OCI-LY7 (cell line): ENCODE results near the gene ZNF599. TPM values are rescaled to one million over a fixed set of nuclear protein-coding genes. Genes with fewer than 3 reads are reported as not detected.

Experiments
- Bru-seq: library from RNA; stranded (reverse); fragments of 400-500 nt; gene quantifications from one replicate; lab custom pipeline; 2021; lab: Mats Ljungman, UMichigan
- BruChase-seq, 2 experiments: library from RNA; stranded (reverse); fragments of 400-500 nt; gene quantifications; one replicate each; lab custom pipeline; 2021; lab: Mats Ljungman, UMichigan
- BruUV-seq: library from RNA; stranded (reverse); fragments of 400-500 nt; replicated peaks from 2 replicates; lab custom pipeline; 2021; lab: Mats Ljungman, UMichigan
- CTCF ChIA-PET: fragments of 300-600 bp; sonication (Branson Sonifier 250); formaldehyde crosslinking; loops from one replicate; lab custom pipeline; 2022; ENCODE audit warnings: antibody characterized with exemption; ENCODE audit not compliant: unreplicated experiment; lab: Charles Lee
- POLR2A ChIA-PET: fragments of 300-600 bp; sonication (Branson Sonifier 250); formaldehyde crosslinking; loops from one replicate; lab custom pipeline; 2022; ENCODE audit warnings: antibody characterized with exemption; lab: Charles Lee
- DNase-seq: peaks from one replicate; pipeline ENCODE4 v3.0.0-alpha.2; 2015; ENCODE audit warnings: low spot score
- H2AFZ ChIP-seq: fragments of 200-600 bp; sonication (generic), shearing (Covaris generic); 2 replicates; pipeline ENCODE4 v1.6.1; 2014; ENCODE audit warnings: mild to moderate bottlenecking, antibody characterized with exemption, low read length, moderate library complexity
- H3K27ac ChIP-seq: fragments of 200-600 bp; sonication (generic); 2 replicates; pipeline ENCODE4 v1.5.1; 2014; ENCODE audit warnings: mixed run types, low read depth, mild to moderate bottlenecking, moderate library complexity, low read length, inconsistent platforms; ENCODE audit not compliant: poor library complexity, severe bottlenecking
- H3K36me3 ChIP-seq: fragments of 200-600 bp; sonication (generic); 2 replicates; pipeline ENCODE4 v1.6.1; 2014; ENCODE audit warnings: mild to moderate bottlenecking, antibody characterized with exemption, low read length, moderate library complexity, mixed read lengths; ENCODE audit not compliant: insufficient read depth
- H3K4me1 ChIP-seq: fragments of 200-600 bp; sonication (generic); 2 replicates; pipeline ENCODE4 v1.5.1; 2014; ENCODE audit warnings: mild to moderate bottlenecking, low read length; ENCODE audit not compliant: insufficient read depth, poor library complexity, severe bottlenecking
- H3K4me2 ChIP-seq: fragments of 200-600 bp; sonication (generic); 2 replicates; pipeline ENCODE4 v1.6.1; 2014; ENCODE audit warnings: mild to moderate bottlenecking, low read length
- H3K4me3 ChIP-seq: fragments of 200-600 bp; sonication (generic); 2 replicates; pipeline ENCODE4 v1.5.1; 2014; ENCODE audit warnings: mild to moderate bottlenecking, low read depth, low read length; ENCODE audit not compliant: poor library complexity, severe bottlenecking
- H3K79me2 ChIP-seq: fragments of 200-600 bp; sonication (generic); 2 replicates; pipeline ENCODE4 v1.6.1; 2016; ENCODE audit warnings: low read depth, mild to moderate bottlenecking, low read length, moderate library complexity, mixed read lengths; ENCODE audit not compliant: insufficient read depth
- H3K9me2 ChIP-seq: fragments of 200-600 bp; sonication (generic); 2 replicates; pipeline ENCODE4 v1.6.1; 2016; ENCODE audit warnings: mild to moderate bottlenecking, low read length, mixed read lengths; ENCODE audit not compliant: insufficient read depth
- H3K9me3 ChIP-seq: fragments of 200-600 bp; sonication (generic); 2 replicates; pipeline ENCODE4 v1.6.1; 2014; ENCODE audit warnings: mild to moderate bottlenecking, mixed run types, low read length, mixed read lengths
- H4K20me1 ChIP-seq: fragments of 200-600 bp; sonication (generic); 2 replicates; pipeline ENCODE4 v1.6.1; 2014; ENCODE audit warnings: mild to moderate bottlenecking, antibody characterized with exemption, low read length, moderate library complexity, mixed read lengths; ENCODE audit not compliant: insufficient read depth
- EZH2phosphoT487 ChIP-seq: fragments of 200-600 bp; sonication (generic); IDR thresholded peaks from 2 replicates; pipeline ENCODE4 v1.6.1; 2018; ENCODE audit warnings: low read depth, borderline replicate concordance, mild to moderate bottlenecking, mixed run types, antibody characterized with exemption, low read length, moderate library complexity, mixed read lengths
- intact Hi-C: fragments of 100-400 bp; cut with micrococcal nuclease; formaldehyde crosslinking; loops from one replicate; pipeline ENCODE4 v1.10.0; 2022; ENCODE audit not compliant: unreplicated experiment
- long read RNA-seq: library from polyadenylated mRNA; stranded (forward); transcript quantifications from one replicate; pipeline ENCODE4 v2.0.0, GENCODE V29; 2022
- total RNA-seq, 2 experiments: library from RNA; depleted of rRNA in 1 of 2; stranded (reverse); fragments of >200 nt in 1 of 2; shearing (Covaris generic) in 1 of 2; gene quantifications; 2 replicates each; pipeline ENCODE4 v1.2.3, GENCODE V29; 2014 to 2022
- TF ChIP-seq, protein P1 (sequence below): fragments of 200-600 bp; sonication (generic); conservative IDR thresholded peaks from 2 replicates; pipeline ENCODE4 v1.5.1; 2014; ENCODE audit warnings: mild to moderate bottlenecking, antibody characterized with exemption, low read length, moderate library complexity, mixed read lengths

The ZNF599 gene
- total RNA-seq (2014; rRNA removed; shearing (Covaris generic)): 0.44 and 3.0 TPM in 2 replicates
- total RNA-seq (2022): 2.8 and 3.3 TPM in 2 replicates
- Bru-seq, nascent RNA: percentile 40 among the genes with signal in this experiment
- percentile 29 among the genes with signal in this experiment for BruChase-seq, experiment 1, labeled RNA remaining after a 6-hour chase
- BruChase-seq, experiment 2, labeled RNA remaining after a 2-hour chase: percentile 36 among the genes with signal in this experiment
- long read RNA-seq, partial matches to known transcripts: 0 of 5 reads
- long read RNA-seq, other reads (novel, unspliced or antisense): 2 of 5 reads

DNA sequence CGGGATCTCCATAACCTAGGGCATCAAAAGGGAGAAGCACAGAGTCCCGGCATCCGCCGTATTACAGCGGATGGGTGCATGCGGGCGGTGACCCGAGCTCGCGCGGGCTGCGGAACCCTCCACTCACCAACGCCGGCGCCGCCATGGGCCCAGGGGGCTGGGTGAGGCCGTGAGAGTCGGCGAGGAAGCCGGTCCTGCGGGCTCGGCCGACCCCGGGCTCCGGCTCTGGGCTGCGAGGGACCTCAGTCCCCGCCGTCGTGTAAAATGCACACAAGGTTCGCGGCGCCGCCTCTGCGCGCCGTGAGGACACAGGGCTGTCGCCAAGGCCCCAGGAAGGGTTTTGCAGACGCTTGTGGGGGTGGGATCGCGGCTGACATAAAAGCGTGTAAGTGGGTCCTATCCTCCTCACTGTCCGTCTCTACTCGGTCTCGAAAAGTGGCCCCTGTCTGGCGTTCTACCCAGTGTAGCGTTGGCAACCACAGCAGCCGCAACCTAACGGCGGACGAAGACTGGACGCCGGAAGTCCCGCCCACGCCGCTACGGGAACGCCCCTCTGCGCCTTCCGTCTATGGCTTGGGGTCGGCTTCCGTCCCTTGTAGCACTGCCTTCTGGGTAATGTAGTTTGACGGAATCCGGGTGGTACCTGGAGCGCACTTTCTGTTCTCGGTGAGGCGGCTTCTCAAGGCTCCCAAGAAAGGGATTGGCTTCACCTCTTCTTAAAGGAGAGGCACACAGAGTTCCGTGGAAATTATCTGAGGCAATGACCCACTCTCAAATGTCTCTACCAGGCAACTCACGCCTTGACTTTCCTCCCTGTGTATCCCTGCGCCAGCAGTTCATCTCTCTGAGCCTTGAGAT, at the start of gene ZNF599:
TSS of gene ZNF599 (minus strand) at position 519 of the 858 bp plus-strand sequence. CDS start at position 145, 374 bp downstream.
- peak within 1 kb of the TSS; percentile 91 for H2AFZ ChIP-seq
- H3K4me1 ChIP-seq: peaks cover 12% of the 10 kb centered on the region
- H3K4me3 ChIP-seq: peak within 1 kb of the TSS; percentile 69
- no peaks in the 10 kb centered on the region; the same call in 1 of the 2 replicates for H3K36me3 ChIP-seq
- TF ChIP-seq, protein P1, sequence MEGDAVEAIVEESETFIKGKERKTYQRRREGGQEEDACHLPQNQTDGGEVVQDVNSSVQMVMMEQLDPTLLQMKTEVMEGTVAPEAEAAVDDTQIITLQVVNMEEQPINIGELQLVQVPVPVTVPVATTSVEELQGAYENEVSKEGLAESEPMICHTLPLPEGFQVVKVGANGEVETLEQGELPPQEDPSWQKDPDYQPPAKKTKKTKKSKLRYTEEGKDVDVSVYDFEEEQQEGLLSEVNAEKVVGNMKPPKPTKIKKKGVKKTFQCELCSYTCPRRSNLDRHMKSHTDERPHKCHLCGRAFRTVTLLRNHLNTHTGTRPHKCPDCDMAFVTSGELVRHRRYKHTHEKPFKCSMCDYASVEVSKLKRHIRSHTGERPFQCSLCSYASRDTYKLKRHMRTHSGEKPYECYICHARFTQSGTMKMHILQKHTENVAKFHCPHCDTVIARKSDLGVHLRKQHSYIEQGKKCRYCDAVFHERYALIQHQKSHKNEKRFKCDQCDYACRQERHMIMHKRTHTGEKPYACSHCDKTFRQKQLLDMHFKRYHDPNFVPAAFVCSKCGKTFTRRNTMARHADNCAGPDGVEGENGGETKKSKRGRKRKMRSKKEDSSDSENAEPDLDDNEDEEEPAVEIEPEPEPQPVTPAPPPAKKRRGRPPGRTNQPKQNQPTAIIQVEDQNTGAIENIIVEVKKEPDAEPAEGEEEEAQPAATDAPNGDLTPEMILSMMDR: no peak
- TF ChIP-seq EZH2phosphoT487: no peak
- H3K9me3 ChIP-seq: peaks cover 22% of the 10 kb centered on the region; the same call in 1 of the 2 replicates
- H3K9me2 ChIP-seq: no peaks in the 10 kb centered on the region
- H3K79me2 ChIP-seq: no peaks in the 10 kb centered on the region
- peak; percentile 88 for DNase-seq
- ChIA-PET POLR2A (no interaction called here), CTCF (no interaction called here)
- peak within 1 kb of the TSS; percentile 66 for H3K4me2 ChIP-seq
- H4K20me1 ChIP-seq: no peaks in the 10 kb centered on the region
- intact Hi-C loops: no loop called here
- no peak within 1 kb of the TSS for H3K27ac ChIP-seq
- BruUV-seq: TSS peak; percentile 79

- no peaks in the 10 kb centered on the region for H3K9me2 ChIP-seq
- POLR2A ChIA-PET: interaction anchor here (0.5 kb wide), 1 partner anchor 1893 kb away, joined by 3 read pairs; no protein-coding TSS in a partner anchor
- no peak for TF ChIP-seq EZH2phosphoT487
- TF ChIP-seq, protein P1: no peak
- H3K4me1 ChIP-seq: peaks cover 4% of the 10 kb centered on the region
- no peak overlapping the region for H3K4me2 ChIP-seq
- DNase-seq: no peak
- H3K9me3 ChIP-seq: no peaks in the 10 kb centered on the region
- no peaks in the 10 kb centered on the region for H3K79me2 ChIP-seq
- no peak overlapping the region for H3K27ac ChIP-seq
- no peak overlapping the region for H3K4me3 ChIP-seq
- CTCF ChIA-PET: no interaction called here
- H3K36me3 ChIP-seq: no peaks in the 10 kb centered on the region
- no TSS peak for BruUV-seq
- H2AFZ ChIP-seq: no peak overlapping the region
- H4K20me1 ChIP-seq: no peaks in the 10 kb centered on the region
- intact Hi-C loops: no loop called here
Measured at GRCh38 chr19:34818270-34818669, 45.3 kb upstream of the ZNF599 start.
